ENCODE data around the gene CHRD.
"Not testable (repeated sequence)": the region's sequence is repeated elsewhere in the genome, so short reads cannot be mapped to it uniquely, and the experiment has no call there.

CHRD gene

GRCh38 chr3:184379358-184380184 lies at the start of gene CHRD:
Gene CHRD, plus strand, starts transcription at chr3:184380054. Its CDS starts 265 bp downstream, at chr3:184380319.
- DNase-seq = no peak

- no peak for DNase-seq
Observed at GRCh38 chr3:184332370-184333090, 47.3 kb upstream of the CHRD start.

GRCh38 chr3:184333190-184333589 lies 46.7 kb upstream of the CHRD start:
- DNase-seq = no peak

- no peak for DNase-seq
Observed at GRCh38 chr3:184333700-184334099, 46.2 kb upstream of the CHRD start.

- DNase-seq = no peak
Observed at GRCh38 chr3:184334470-184335158, 45.2 kb upstream of the CHRD start.

- no peak for DNase-seq
Observed at GRCh38 chr3:184335291-184335660, 44.6 kb upstream of the CHRD start.

GRCh38 chr3:184335661-184336546 lies 44.0 kb upstream of the CHRD start:
- no peak for DNase-seq

GRCh38 chr3:184336547-184337398 lies 43.1 kb upstream of the CHRD start:
- no peak for DNase-seq

GRCh38 chr3:184337399-184337714 lies 42.5 kb upstream of the CHRD start, which contains the start of gene FAM131A:
Gene FAM131A, plus strand, starts transcription at chr3:184337600. Its CDS starts 31 bp downstream, at chr3:184337631.
- DNase-seq = no peak

GRCh38 chr3:184337981-184338380 lies 41.9 kb upstream of the CHRD start:
- no peak for DNase-seq

- DNase-seq = peak; percentile 37
Observed at GRCh38 chr3:184338511-184338945, 41.3 kb upstream of the CHRD start.

- DNase-seq = no peak
Observed at GRCh38 chr3:184339001-184339400, 40.9 kb upstream of the CHRD start.

- DNase-seq = not testable (repeated sequence)
Observed at GRCh38 chr3:184339451-184340135, 40.3 kb upstream of the CHRD start.

- DNase-seq = no peak
Observed at GRCh38 chr3:184341925-184342324, 37.9 kb upstream of the CHRD start.

- no peak for DNase-seq
Observed at GRCh38 chr3:184343200-184343876, 36.5 kb upstream of the CHRD start.

- DNase-seq = no peak
Observed at GRCh38 chr3:184344579-184345316, 35.1 kb upstream of the CHRD start.

- DNase-seq = peak; percentile 14
Observed at GRCh38 chr3:184345317-184346144, 34.3 kb upstream of the CHRD start.

GRCh38 chr3:184346480-184347190 lies 33.2 kb upstream of the CHRD start:
- DNase-seq = no peak
